ENCODE measurements around the gene MXRA5.
"Not testable (repeated sequence)": the region's sequence is repeated elsewhere in the genome, so short reads cannot be mapped to it uniquely, and the experiment has no call there.

Gene MXRA5, protein sequence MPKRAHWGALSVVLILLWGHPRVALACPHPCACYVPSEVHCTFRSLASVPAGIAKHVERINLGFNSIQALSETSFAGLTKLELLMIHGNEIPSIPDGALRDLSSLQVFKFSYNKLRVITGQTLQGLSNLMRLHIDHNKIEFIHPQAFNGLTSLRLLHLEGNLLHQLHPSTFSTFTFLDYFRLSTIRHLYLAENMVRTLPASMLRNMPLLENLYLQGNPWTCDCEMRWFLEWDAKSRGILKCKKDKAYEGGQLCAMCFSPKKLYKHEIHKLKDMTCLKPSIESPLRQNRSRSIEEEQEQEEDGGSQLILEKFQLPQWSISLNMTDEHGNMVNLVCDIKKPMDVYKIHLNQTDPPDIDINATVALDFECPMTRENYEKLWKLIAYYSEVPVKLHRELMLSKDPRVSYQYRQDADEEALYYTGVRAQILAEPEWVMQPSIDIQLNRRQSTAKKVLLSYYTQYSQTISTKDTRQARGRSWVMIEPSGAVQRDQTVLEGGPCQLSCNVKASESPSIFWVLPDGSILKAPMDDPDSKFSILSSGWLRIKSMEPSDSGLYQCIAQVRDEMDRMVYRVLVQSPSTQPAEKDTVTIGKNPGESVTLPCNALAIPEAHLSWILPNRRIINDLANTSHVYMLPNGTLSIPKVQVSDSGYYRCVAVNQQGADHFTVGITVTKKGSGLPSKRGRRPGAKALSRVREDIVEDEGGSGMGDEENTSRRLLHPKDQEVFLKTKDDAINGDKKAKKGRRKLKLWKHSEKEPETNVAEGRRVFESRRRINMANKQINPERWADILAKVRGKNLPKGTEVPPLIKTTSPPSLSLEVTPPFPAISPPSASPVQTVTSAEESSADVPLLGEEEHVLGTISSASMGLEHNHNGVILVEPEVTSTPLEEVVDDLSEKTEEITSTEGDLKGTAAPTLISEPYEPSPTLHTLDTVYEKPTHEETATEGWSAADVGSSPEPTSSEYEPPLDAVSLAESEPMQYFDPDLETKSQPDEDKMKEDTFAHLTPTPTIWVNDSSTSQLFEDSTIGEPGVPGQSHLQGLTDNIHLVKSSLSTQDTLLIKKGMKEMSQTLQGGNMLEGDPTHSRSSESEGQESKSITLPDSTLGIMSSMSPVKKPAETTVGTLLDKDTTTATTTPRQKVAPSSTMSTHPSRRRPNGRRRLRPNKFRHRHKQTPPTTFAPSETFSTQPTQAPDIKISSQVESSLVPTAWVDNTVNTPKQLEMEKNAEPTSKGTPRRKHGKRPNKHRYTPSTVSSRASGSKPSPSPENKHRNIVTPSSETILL (N-terminal part only)

DNA sequence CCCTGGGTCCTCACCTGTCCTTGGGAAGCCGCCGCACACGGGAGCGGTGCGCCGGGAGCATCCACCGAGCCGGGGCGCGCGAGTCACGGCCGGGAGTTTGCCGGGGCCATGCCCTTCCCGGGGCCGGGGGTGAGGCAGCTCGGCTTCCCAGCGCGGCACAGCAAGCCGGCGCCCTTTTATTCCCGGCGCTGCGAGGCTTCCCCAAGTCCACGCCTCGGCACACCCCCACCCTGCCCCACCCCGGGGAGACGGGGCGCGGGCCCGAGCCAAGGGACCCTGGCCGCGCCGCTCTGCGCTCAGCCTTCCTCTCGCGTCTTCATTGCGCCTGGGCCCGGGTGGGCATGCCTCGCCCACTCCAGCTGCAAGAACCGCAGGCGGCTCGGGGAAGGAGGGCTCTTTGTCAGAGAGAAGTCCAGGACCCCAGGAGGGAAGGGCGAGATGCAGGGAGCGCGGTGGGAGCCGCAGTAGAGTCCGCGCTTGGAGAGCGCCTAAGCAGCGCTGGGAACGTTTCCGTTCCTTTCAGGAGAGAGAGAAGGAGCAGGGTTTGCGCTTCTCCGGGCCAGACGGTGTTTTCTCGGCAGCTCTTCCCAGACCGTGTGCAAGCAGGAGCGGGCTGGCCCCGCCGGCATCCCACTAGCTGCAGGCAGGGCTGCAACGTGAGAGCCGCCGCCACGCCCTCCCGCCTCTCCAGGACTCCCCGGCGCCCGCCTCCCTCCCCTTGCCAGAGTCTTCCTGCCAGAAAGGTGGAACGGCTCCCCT lies at the start of gene MXRA5:
MXRA5 (minus strand) TSS at position 152 of the 759 bp plus-strand sequence. CDS start 2,819 bp downstream, outside the sequence.
- no peak for DNase-seq

DNA sequence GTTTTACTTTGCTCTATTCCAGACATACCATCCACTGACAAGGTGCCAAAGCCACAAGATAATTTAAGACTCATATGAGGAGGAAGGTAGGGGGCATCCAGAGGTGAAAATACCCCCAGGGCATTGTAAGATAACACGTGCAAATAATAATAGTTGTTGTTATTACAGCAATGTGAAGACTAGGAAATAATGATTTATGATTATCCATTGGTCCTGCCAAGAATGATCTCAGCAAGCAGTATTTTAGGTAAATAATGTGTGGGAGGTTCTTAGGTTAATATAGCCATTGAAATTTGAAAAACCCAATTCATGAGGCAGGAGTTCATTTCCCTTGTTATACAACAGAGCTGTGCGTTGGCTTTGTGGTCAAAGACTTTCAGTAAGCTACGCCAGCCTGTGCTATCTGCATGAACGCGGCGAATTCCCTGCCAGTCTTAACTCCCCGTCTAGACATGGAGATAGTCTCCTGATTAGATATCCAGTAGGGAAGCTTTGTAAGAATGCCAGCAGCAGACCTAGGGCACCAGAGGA lies 47.2 kb upstream of the MXRA5 start:
- DNase-seq = no peak

DNA sequence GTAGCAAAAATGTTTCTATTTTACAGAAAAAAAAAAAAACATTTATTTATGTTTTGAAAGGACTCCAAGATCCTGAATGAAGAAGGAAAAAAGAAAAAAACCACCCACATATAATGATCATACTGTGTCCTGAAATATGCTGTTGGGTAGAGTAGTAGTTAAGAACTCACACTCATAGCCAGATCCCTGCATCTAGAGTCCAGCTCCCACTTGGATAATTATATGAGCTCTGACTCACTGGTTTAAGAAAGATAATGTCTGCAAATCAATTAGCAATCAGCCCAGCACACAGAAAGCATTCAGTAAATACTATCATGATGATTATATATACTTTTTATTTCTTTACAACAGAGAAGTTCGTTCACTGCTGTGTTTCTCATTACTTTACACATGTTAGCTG lies 46.7 kb upstream of the MXRA5 start:
- no peak for DNase-seq

GRCh38 chrX:3388457-3388856 lies 42.0 kb upstream of the MXRA5 start:
- DNase-seq = no peak

DNA sequence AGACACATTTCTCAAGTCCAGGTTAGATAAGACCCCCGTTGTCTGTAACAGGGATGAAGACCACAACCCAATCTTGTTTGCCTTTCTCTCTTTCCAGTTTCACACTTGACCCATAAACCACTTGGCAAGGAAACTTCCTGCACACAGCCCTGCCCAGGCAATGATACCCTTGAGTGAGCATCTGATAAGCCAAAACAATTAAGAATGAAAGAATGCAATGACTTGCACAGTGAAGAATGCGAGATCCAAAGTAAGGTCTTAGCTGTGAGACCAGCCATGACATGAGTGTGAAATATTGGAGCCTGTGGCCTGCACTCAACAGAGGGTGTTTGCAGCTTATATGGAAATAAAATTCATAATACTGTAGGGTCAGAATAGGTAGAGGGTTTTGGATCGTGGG lies 37.9 kb upstream of the MXRA5 start:
- no peak for DNase-seq

- DNase-seq = no peak
Observed at GRCh38 chrX:3380603-3381002, 34.2 kb upstream of the MXRA5 start.

- no peak for DNase-seq
Observed at GRCh38 chrX:3379111-3379510, 32.7 kb upstream of the MXRA5 start.

GRCh38 chrX:3378156-3378555 lies 31.7 kb upstream of the MXRA5 start:
- no peak for DNase-seq

DNA sequence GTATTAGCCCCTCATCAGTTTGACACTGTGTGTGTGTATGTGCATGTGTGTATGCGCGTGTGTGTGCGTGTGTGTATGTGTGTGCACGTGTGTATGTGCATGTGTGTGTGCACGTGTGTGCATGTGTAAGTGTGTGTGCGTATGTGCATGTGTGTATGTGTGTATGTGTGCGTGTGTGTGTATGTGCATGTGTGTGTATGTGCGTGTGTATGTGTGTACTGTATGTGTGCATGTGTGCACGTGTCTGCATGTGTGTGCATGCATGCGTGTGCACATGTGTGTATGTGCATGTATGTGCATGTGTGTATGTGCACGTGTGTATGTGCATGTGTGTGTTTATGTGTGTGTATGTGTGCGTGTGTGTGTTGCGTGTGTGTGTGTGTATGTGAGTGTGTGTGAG lies 31.1 kb upstream of the MXRA5 start:
- DNase-seq = no peak

DNA sequence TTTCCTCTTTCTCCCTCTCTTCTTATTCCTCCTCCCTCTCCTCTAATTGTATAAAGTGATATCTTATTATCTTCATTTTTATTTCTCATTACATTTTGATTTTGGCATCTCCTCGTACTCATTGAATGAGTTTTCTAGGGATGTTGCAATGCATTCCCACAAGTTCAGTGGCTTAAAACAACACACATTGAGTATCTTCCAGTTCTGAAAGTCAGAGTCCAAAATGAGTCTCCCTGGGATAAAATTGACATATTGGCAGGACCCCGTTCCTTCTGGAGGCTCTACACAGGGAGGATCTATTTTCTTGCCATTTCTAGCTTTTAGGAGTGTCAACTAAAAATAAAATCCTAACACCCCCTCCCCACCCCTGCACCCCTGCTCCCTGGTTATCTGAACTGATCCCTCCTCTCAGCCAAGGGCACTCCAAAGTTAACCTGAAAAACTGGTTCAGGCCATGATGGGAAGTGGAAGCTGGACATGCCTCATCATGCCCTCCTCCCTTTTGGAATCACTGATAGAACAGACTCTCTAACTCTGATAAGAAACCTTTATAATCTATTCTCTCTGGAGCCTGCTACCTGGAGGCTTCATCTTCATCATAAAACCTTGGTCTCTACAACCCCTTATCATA lies 29.5 kb upstream of the MXRA5 start:
- not testable (repeated sequence) for DNase-seq

DNA sequence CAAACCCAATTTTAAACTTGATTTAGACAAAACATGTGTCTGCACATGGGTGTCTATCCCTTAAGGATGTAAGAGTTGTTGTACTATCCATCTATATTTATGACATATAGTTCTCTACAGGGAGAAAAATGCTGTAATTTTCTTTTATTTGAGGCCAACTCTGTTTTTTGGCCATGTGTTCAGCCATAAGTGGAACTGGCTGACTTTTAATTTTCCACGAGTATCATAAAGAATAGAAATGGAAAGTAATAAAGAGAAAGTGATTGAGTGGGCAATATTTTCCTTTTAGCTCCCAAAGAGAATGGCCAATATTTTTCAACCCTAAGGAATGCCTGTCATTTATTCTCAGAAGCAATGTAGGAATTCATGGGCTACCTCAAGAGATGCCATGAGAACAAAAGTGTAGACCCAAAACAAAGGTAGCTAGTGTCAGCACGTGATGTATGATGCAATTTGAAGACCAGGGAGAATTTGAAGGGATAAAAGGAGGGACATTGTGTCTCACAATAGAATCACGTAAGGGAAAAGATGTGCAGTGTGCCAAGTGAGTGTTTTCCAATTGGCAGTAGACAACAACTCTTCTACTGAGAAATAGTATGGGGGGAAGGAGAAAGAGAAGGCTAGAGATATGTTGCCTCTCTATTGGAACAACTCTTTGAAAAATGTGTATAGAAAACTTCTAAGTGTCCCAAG lies 27.8 kb upstream of the MXRA5 start:
- no peak for DNase-seq

GRCh38 chrX:3371163-3371562 lies 24.7 kb upstream of the MXRA5 start:
- no peak for DNase-seq

GRCh38 chrX:3370656-3371055 lies 24.2 kb upstream of the MXRA5 start:
- DNase-seq = no peak

GRCh38 chrX:3362956-3363355 lies 16.5 kb upstream of the MXRA5 start:
- no peak for DNase-seq

GRCh38 chrX:3360881-3361280 lies 14.4 kb upstream of the MXRA5 start:
- no peak for DNase-seq

DNA sequence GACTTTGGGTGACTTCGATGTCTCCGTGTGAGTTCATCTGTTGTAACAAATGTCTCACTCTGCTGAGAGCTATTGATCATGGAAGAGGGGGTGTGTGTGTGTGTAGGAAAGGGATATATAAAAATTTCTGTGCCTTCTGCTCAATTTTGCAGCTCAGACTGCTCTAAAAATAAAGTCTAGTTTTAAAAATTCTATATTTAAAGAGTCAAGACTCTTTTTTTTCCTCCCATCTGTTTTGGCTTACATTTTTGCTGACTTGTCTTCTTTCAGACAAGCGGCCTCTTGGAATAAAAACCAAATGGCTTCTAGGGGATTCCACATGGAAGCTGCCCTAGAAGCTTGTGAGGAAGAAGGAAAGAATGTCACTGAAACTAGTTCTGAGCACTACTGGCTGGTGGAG lies 6.3 kb upstream of the MXRA5 start:
- not testable (repeated sequence) for DNase-seq

- no peak for DNase-seq
Observed at GRCh38 chrX:3351276-3351675, 4.8 kb upstream of the MXRA5 start.

- no peak for DNase-seq
Observed at GRCh38 chrX:3348191-3348590, 1.7 kb upstream of the MXRA5 start.

- DNase-seq = no peak
Observed at GRCh38 chrX:3345281-3346191, 916 bp downstream of the MXRA5 start.

DNA sequence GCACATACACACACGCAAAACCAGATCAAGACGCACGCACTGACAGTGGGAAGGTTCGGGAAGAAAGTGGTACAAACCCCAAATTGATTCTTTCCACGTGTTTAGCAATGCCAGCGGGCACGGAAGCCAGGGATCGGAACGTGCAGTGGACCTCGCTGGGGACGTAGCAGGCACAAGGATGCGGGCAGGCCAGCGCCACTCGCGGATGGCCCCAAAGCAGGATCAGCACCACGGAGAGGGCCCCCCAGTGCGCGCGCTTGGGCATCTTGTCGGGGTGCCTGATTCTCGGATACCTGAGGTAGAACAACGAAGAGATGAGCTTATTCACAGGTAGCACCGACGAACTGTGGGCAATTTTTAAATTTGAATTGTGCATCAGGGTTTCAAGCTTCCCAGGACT lies 2.9 kb downstream of the MXRA5 start:
- not testable (repeated sequence) for DNase-seq
